ENCODE measurements around the gene PALLD.

The PALLD gene

DNA sequence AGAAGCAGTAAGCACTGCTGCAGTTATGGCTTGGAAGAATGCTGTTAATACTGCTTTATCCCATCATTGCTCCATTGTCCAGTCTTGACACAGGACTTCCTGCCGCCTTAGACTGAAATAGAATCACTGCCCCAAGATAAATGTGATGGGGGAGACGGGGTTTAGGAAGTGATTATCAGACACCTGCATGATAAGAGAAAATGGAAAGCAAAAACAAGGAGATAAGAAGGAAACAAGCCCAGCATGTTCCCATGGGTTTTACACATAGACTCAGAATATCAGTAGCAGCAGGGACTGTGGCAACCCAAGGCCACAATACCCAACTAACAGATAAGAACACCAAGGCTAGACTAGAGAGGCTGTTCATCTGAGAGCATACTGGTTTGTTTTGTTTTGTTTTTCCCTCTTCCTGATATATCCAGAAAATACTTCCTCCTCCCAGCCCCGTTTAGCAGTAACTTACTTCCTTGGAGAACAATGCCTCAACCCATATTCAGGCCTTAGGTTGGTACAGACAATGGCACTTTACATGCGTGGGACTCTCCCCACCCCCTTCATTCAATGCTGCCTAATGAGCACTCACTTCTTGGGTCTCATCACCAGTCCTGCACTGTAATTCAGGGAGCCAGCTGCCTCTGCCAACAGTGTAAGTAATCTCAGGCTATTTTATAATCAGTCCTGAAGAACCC lies 280.6 kb downstream of the PALLD start:
- Histone ChIP-seq H3K27ac (ENCODE audit: low read depth, low read length) (no peak overlapping the region), H3K36me3 (ENCODE audit: control insufficient read depth, insufficient read depth, low read length) (no peaks in the 10 kb centered on the region), H3K27me3 (ENCODE audit: control insufficient read depth, insufficient read depth, low read length) (no peaks in the 10 kb centered on the region), H3K4me1 (ENCODE audit: control insufficient read depth, insufficient read depth, low read length) (no peaks in the 10 kb centered on the region), H3K9ac (ENCODE audit: low read depth, low read length) (no peak overlapping the region), H3K4me3 (ENCODE audit: low read depth, low read length) (no peak overlapping the region), H3K9me3 (ENCODE audit: control insufficient read depth, insufficient read depth, low read length) (peaks cover 11% of the 10 kb centered on the region)

DNA sequence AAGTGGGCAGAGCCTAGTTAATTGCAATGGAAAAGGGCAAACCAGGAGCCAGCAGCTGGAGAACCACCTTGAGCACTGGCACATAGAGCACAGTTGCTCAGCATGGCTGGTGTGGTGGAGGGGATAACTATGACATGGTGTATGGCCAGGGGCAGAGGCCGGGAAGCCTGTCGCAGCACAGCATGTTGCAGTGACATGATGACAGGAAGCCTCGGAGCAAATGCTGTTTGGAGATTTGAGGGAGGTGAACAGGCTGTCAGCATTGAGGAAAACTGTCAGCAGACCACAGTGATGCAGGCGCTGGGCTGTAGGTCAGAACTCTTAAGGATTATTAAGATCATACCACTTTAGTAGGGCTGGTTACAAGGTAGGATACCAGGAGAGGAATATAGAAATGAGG lies 284.5 kb downstream of the PALLD start:
- H3K36me3 ChIP-seq (ENCODE audit: control insufficient read depth, insufficient read depth, low read length) = no peaks in the 10 kb centered on the region

DNA sequence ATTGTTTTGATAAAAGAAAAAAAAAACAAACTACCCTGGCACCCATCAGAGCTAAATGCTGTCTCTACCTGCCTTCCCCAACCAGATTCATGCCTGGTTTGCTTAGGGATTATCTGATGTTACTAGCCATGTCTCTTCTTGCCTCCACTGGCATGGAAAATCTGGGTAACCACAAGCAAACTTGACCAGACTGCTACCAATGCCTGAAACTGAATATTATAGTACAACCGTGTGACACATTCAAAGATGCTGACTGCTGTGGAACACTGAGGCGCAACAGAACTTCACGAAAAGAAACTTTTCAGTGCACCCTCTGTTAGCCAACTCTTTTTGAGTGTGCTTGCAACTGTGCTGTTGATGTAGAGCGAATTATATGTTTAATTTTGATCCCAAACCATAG lies 285.1 kb downstream of the PALLD start:
- Histone ChIP-seq H3K4me1 (ENCODE audit: control insufficient read depth, insufficient read depth, low read length) (peaks cover 14% of the 10 kb centered on the region; the same call in 1 of the 2 replicates), H3K27me3 (ENCODE audit: control insufficient read depth, insufficient read depth, low read length) (no peaks in the 10 kb centered on the region), H3K27ac (ENCODE audit: low read depth, low read length) (no peak overlapping the region), H3K4me3 (ENCODE audit: low read depth, low read length) (no peak overlapping the region), H3K9me3 (ENCODE audit: control insufficient read depth, insufficient read depth, low read length) (no peaks in the 10 kb centered on the region), H3K36me3 (ENCODE audit: control insufficient read depth, insufficient read depth, low read length) (no peaks in the 10 kb centered on the region), H3K9ac (ENCODE audit: low read depth, low read length) (no peak overlapping the region)

More for the DNA sequence above, 284.5 kb downstream of the PALLD start:
- H3K4me3 ChIP-seq (ENCODE audit: low read depth, low read length) = no peak overlapping the region
- no peaks in the 10 kb centered on the region for H3K27me3 ChIP-seq (ENCODE audit: control insufficient read depth, insufficient read depth, low read length)
- H3K9ac ChIP-seq (ENCODE audit: low read depth, low read length) = no peak overlapping the region
- H3K9me3 ChIP-seq (ENCODE audit: control insufficient read depth, insufficient read depth, low read length) = peaks cover under 1% of the 10 kb centered on the region; the same call in 1 of the 2 replicates
- no peak overlapping the region for H3K27ac ChIP-seq (ENCODE audit: low read depth, low read length)
- peaks cover 14% of the 10 kb centered on the region; the same call in 1 of the 2 replicates for H3K4me1 ChIP-seq (ENCODE audit: control insufficient read depth, insufficient read depth, low read length)

DNA sequence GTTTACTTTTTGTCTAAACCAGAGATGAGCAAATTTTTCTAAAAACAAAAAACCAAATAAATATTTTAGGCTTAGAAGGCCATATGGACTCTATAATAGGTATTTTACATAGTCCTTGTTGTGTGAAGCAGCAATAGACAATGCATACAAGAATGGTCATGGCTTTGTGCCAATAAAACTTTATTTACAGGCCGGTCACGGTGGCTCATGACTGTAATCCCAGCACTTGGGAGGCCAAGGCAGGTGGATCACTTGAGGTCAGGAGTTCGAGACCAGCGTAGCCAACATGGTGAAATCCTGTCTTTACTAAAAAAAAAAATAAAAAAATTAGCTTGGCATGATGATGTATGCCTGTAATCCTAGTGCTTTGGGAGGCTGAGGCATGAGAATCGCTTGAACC lies 285.6 kb downstream of the PALLD start:
- H3K27me3 ChIP-seq (ENCODE audit: control insufficient read depth, insufficient read depth, low read length) = no peaks in the 10 kb centered on the region
- H3K27ac ChIP-seq (ENCODE audit: low read depth, low read length) = no peak overlapping the region
- H3K4me1 ChIP-seq (ENCODE audit: control insufficient read depth, insufficient read depth, low read length) = peaks cover 15% of the 10 kb centered on the region; the same call in 1 of the 2 replicates
- no peak overlapping the region for H3K4me3 ChIP-seq (ENCODE audit: low read depth, low read length)
- no peak overlapping the region for H3K9ac ChIP-seq (ENCODE audit: low read depth, low read length)
- no peaks in the 10 kb centered on the region for H3K9me3 ChIP-seq (ENCODE audit: control insufficient read depth, insufficient read depth, low read length)
- H3K36me3 ChIP-seq (ENCODE audit: control insufficient read depth, insufficient read depth, low read length) = no peaks in the 10 kb centered on the region

DNA sequence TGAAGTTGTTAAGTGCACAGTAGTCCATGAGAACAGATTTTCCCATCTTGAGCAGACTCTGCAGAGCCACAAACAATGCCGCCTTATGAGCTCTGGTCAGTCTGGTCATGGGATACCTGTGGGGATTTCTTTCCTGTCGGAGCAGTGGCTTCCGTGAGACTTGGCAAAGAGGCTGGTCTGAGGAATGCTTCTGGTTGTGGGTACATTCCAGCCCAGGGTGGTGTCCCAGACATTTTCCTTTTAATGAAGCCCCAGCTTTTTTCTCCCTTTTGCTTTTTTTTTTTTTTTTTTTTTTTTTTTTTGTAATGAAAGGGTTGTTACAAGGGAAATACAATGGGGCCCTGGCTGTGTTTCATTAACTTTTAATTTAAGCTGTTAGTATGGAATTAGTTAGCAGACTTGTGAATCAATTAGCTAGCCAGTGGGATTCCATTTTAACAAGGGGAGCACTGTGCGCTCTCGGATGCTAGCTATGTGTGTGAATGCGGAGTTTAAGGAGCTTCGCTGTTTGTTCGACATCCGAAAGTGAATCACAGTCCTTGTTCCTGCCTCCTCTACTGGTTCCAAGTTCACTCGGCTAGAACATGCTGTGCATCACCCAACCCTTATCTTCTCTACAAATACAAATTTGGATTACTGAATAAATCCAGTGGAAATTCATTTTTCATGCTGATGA lies 288.1 kb downstream of the PALLD start:
- Histone ChIP-seq H3K4me1 (ENCODE audit: control insufficient read depth, insufficient read depth, low read length) (peaks cover 21% of the 10 kb centered on the region; the same call in 1 of the 2 replicates), H3K27me3 (ENCODE audit: control insufficient read depth, insufficient read depth, low read length) (no peaks in the 10 kb centered on the region), H3K27ac (ENCODE audit: low read depth, low read length) (no peak overlapping the region)

DNA sequence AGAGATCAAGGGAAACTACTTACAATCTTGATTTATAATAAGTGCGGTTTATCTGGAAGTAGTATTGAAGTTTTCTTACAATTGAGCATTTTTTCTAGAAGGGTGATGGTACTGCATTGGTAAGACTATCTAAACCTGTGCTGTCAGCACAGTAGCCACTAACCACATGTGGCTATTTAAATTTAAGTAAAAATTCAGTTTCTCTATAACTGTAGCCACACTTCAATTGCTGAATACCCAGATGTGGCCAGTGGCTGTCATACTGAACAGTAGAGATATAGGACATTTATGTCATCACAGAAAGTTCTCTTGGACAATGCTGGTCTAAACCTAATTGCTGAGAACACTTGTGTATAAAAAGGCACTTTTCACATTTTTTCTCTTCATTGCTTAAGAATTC lies 290.5 kb downstream of the PALLD start:
- H3K9me3 ChIP-seq (ENCODE audit: control insufficient read depth, insufficient read depth, low read length) = no peaks in the 10 kb centered on the region
- no peaks in the 10 kb centered on the region for H3K27me3 ChIP-seq (ENCODE audit: control insufficient read depth, insufficient read depth, low read length)
- no peak overlapping the region for H3K4me3 ChIP-seq (ENCODE audit: low read depth, low read length)
- H3K4me1 ChIP-seq (ENCODE audit: control insufficient read depth, insufficient read depth, low read length) = peaks cover 26% of the 10 kb centered on the region
- no peak overlapping the region for H3K9ac ChIP-seq (ENCODE audit: low read depth, low read length)
- H3K27ac ChIP-seq (ENCODE audit: low read depth, low read length) = no peak overlapping the region
- H3K36me3 ChIP-seq (ENCODE audit: control insufficient read depth, insufficient read depth, low read length) = no peaks in the 10 kb centered on the region

More for the DNA sequence above, 288.1 kb downstream of the PALLD start:
- Histone ChIP-seq H3K9ac (ENCODE audit: low read depth, low read length) (no peak overlapping the region), H3K9me3 (ENCODE audit: control insufficient read depth, insufficient read depth, low read length) (no peaks in the 10 kb centered on the region), H3K4me3 (ENCODE audit: low read depth, low read length) (no peak overlapping the region), H3K36me3 (ENCODE audit: control insufficient read depth, insufficient read depth, low read length) (no peaks in the 10 kb centered on the region)

DNA sequence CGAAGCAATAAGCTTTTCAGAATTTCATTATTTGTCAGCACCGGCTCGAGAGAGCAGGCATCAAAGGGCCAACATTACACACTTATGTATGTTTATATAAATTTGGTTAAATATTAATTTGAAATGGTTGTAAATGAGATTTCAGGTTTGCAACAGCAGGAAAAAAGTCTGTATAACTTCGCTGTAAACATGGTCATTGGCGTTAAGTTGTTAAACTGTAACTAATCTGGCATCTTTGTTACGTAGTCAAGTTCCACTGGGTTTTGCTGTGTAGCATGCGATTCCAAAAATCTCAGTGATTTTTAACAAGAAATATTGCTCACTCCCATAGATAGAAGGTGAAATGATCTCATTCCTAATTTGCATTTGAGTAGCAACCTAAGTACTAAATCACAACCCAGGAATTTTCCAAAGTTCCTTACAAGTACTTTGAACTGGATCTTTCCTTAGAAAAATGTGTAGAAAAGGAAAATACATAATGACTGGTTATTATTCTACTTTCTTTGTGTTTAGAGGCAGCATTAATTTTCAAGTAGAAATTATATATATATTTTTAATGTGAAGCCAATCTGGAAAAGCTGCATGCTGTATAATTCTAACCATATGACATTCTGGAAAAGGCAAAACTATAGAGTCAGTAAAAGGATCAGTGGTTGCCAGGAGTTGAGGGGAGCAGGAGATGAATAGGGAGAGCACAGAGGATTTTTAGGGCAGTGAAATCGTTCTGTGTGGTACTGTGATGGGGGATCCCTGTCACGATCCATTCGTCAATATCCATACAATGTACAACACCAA lies 291.1 kb downstream of the PALLD start:
- no peaks in the 10 kb centered on the region for H3K27me3 ChIP-seq (ENCODE audit: control insufficient read depth, insufficient read depth, low read length)
- H3K4me1 ChIP-seq (ENCODE audit: control insufficient read depth, insufficient read depth, low read length) = peaks cover 27% of the 10 kb centered on the region
- no peak overlapping the region for H3K27ac ChIP-seq (ENCODE audit: low read depth, low read length)
- no peaks in the 10 kb centered on the region for H3K36me3 ChIP-seq (ENCODE audit: control insufficient read depth, insufficient read depth, low read length)
- H3K9ac ChIP-seq (ENCODE audit: low read depth, low read length) = no peak overlapping the region
- H3K9me3 ChIP-seq (ENCODE audit: control insufficient read depth, insufficient read depth, low read length) = no peaks in the 10 kb centered on the region
- no peak overlapping the region for H3K4me3 ChIP-seq (ENCODE audit: low read depth, low read length)

DNA sequence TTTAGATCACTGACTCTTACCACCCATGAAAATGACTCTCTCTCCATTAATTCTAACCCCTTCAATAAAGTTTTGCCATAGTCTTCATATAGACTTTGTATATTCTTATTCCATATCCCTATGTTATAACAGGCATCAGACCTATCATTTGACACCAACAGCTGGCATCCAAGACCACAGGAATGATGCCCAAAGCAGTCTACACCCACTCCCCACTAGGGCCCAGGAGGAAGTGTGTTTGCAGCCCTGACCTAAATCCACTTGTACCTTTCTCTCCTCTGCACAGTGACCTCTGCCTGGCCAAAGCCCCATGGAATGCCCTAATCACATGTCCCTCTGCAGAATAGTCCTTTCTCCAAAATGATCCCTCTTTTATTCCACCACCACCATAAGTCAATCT lies 294.0 kb downstream of the PALLD start:
- Histone ChIP-seq H3K9me3 (ENCODE audit: control insufficient read depth, insufficient read depth, low read length) (no peaks in the 10 kb centered on the region), H3K27me3 (ENCODE audit: control insufficient read depth, insufficient read depth, low read length) (no peaks in the 10 kb centered on the region), H3K9ac (ENCODE audit: low read depth, low read length) (no peak overlapping the region), H3K36me3 (ENCODE audit: control insufficient read depth, insufficient read depth, low read length) (no peaks in the 10 kb centered on the region), H3K27ac (ENCODE audit: low read depth, low read length) (no peak overlapping the region), H3K4me3 (ENCODE audit: low read depth, low read length) (no peak overlapping the region), H3K4me1 (ENCODE audit: control insufficient read depth, insufficient read depth, low read length) (peaks cover 13% of the 10 kb centered on the region)

DNA sequence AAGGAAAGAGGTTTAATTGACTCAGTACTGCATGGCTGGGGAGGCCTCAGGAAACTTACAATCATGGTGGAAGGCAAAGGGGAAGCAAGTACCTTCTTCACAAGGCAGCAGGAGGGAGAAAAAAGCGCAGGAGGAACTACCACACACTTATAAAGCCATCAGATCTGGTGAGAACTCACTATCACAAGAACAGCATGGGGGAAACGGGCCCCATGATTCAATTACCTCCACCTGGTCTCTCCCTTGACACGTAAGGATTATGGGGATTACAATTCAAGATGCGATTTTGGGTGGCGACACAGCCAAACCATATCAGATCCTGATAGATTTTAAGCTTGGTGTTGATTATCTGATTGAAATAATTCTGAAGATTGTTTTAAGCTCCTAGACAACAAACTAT lies 294.5 kb downstream of the PALLD start:
- H3K9me3 ChIP-seq (ENCODE audit: control insufficient read depth, insufficient read depth, low read length) = no peaks in the 10 kb centered on the region

DNA sequence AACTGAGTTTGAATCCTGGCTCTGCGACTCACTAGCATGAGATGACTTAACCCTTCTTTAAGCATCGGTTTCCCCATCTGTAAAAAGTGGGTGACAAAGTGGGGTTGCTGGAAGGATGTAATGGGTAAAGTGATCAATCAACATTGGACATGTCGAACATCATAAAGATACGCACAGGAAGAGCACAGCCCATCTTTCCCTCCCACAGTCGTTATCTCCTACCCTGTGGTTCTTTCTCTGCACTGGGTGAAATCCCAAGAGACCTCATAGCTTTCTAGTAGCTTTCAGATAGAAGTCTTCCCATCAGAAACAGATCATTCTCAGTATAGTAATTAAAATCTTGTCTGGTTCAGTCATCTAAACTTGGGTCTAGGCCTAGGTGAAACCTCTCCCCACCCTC lies 296.7 kb downstream of the PALLD start:
- Histone ChIP-seq H3K9me3 (ENCODE audit: control insufficient read depth, insufficient read depth, low read length) (no peaks in the 10 kb centered on the region), H3K36me3 (ENCODE audit: control insufficient read depth, insufficient read depth, low read length) (no peaks in the 10 kb centered on the region), H3K27ac (ENCODE audit: low read depth, low read length) (no peak overlapping the region), H3K27me3 (ENCODE audit: control insufficient read depth, insufficient read depth, low read length) (no peaks in the 10 kb centered on the region), H3K9ac (ENCODE audit: low read depth, low read length) (no peak overlapping the region), H3K4me1 (ENCODE audit: control insufficient read depth, insufficient read depth, low read length) (peaks cover 6% of the 10 kb centered on the region), H3K4me3 (ENCODE audit: low read depth, low read length) (no peak overlapping the region)

More for the DNA sequence above, 294.5 kb downstream of the PALLD start:
- Histone ChIP-seq H3K4me1 (ENCODE audit: control insufficient read depth, insufficient read depth, low read length) (peaks cover 13% of the 10 kb centered on the region), H3K27me3 (ENCODE audit: control insufficient read depth, insufficient read depth, low read length) (no peaks in the 10 kb centered on the region), H3K27ac (ENCODE audit: low read depth, low read length) (no peak overlapping the region), H3K9ac (ENCODE audit: low read depth, low read length) (no peak overlapping the region), H3K4me3 (ENCODE audit: low read depth, low read length) (no peak overlapping the region), H3K36me3 (ENCODE audit: control insufficient read depth, insufficient read depth, low read length) (no peaks in the 10 kb centered on the region)

All from HUES48 (cell line).